GM21529 (cell line): ENCODE results near the gene ZSCAN1.

ENCODE experiments used
- ATAC-seq: cut with Tn5 transposase; IDR thresholded peaks from one replicate; pipeline ENCODE4 v1.9.1; 2021; ENCODE audit not compliant: unreplicated experiment

ZSCAN1 gene

DNA sequence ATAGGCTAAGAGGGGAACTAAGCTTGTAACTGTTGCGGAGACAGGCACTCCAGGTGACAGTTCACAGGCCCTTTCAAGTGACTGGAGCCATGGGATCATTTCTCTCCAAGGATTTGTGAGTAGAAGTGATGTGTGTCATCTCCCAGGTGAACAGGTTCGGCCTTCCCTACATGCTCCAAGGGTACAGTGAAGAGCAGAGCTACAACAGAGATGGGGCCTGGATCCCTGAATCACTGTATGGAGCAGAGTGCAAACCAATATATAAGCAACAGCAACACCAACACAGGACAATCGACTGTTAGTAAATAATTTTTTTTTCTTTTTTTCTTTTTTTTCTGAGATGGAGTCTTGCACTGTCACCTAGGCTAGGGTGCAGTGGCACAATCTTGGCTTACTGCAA is 49.2 kb downstream of the ZSCAN1 start:
- no peak for ATAC-seq

DNA sequence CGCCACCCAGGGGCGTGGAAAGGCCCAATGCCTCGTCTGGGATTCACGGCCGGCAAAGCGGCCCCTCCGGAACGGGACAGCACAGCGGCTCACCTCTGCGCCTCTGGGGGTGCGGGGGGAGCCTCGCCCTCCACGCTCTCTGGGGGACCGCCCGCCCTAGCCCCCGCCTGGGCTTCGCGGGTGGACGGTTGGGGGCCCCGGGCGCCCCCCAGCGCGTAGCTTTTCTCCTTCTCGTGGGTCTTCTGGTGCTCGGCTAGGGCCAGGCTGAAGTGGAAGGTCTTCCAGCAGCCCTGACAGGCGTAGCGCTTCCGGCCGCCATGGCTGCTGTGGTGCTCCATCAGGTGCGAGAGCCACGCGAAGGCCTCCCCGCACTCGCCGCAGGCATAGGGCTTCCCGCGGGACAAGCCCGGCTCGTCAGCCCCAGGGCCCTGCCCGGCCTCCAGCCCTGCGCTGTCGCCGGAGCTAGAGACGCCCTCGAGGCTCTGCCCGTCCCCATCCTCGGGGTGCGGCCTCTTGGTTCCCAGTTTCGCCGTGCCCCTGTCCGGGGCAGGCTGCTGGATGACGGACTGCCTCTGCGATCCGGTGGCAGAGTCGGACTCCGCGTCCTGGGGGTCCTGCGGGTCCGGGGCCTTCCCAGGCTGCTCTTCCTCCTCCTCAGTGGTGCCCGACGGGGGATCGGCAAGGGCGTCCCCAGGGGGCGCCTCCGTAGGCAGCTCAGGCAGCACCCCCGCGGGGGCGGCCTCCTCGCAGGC is 50.9 kb downstream of the ZSCAN1 start:
- ATAC-seq, result no peak

DNA sequence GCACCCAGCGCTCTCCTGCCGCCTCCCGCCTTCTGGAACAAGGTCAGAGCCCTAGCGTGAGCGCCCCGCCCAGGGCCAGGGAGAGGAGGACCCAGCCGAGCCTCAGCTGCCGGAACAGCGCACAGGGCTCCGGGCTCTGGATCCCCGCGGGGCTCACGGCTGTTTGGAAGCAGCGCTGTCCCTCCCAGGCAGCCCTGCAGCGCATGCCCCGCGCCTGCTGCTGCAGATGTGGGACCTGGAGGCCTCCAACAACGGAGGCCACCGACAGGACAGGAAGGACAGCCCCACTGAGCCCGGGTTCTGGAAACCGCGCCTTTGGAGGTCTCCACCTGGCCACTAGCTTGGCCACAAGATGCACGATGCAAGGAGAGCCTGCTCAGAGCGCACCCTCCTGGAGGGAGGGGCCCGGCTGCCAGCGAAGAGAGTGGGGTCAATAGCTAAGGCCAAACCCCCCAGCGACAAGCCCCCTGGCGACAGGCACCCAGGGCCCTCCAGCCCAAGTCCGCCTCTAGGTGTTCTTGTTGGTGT is 51.6 kb downstream of the ZSCAN1 start:
- no peak for ATAC-seq

DNA sequence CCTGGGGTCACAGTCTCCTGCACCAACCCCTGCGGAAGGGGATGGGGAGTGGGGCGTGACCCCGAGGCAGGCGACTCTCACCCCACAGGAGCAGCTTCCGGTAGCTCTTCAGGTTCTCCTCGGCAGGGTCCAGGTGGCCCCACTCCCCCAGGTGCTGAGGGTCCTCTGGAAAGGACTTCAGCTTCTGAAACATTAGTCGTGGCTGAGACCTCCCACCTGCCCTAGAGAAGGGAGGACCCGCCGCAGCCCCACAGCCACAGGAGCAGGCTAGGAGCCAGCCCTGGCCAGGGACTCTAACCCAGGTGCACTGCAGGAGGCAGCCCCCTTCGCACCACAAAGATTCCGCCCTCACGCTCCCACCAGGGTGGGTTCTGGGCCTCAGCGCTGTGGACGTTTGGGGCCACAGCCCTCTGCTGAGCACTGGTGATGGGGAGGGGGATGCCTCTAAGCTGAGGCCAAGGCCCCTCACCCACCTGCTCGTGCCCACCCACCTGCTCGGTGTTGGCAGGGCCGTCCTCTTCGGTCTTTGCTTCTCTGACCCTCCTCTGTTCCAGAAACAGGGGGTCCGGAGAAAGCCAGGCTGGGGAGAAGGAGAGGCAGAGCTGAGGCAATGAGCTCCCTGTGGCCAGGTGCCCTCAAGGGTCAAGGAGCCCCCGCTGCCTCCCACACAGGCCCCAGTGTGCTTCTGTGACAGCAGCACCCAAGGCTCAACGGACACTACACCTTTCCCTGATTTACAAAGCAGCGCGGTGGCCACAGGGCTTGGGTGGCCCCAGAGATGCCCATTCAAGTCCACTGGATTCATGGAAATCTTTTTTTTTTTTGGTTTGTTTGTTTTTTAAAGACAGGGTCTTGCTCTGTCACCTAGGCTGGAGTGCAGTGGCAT is 53.2 kb downstream of the ZSCAN1 start:
- ATAC-seq, result no peak

DNA sequence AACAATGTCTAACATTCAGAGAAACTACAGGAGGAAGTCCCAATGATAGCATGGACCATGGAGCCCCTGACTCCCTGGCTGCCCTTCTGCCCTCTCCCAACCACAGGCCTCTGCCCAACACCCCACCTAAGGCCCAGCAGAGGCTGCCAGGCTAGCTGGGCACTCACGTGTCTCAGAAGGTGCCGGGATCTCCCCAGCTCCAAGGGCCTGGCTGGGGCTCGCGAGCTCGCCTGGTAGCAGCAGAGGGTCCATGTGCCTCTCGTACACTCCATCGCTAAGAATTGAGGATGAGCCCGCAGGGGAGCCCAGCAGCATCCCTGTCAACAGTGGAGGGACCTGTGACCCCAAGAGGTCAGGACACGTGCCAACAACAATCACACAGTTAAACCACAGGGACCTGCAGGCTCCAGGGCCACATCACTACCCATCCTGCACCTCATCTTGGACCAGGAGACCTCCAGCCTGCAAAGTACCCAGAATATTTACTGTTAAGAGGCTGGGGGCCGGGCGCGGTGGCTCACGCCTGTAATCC is 54.8 kb downstream of the ZSCAN1 start:
- no peak for ATAC-seq

DNA sequence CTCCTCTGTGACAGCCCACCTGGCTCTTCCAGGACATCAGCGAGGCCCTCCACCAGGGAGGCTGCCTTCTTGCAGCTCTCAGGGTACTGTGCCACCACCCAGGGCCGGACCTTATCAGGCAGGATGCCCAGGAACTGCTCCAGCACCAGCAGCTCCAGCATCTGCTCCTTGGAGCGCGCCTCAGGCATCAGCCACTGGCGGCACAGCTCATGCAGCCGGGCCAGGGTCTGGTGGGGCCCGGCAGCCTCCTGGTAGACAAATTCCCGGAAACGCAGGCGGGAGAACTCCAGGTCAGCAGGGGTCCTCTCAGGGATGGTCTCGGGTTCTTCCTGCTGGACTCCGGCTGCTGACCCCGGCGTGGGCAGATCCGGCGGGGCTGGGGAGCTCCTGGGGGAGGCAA is 56.0 kb downstream of the ZSCAN1 start:
- no peak for ATAC-seq

DNA sequence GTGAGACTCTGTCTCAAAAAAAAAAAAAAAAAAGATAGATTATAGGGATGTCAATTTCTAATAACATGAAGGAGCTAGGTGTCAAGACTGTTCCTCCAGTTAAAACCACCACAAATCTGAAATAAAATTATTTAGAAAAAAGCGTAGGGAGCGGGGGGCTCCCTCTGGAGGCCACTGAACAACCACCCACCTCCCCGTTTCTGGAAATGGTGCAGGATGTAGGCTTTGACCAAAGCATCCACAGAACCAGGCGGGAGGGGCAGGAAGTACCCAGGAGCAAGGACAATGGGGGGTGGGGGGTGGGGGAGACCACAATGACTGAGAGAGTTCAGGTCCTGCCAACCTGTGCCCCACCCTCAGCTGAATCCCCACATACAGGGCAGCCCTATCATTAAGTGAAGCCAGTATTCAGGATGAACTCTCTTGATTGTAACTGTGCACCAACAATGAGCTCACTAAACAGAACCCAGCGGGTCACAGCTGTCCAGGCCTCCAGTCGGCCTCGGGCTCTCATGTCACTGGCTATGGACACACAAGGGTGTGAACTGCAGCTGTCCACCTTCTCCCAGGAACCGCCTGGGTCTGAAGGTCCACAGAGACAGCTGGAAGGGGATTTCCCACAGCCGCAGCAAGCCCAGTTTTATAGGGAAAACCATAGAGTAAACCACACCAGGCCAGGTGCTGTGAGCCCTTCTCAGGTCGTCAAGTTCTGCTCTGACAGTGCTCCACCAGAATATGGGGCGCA is 57.6 kb downstream of the ZSCAN1 start:
- ATAC-seq, result no peak

DNA sequence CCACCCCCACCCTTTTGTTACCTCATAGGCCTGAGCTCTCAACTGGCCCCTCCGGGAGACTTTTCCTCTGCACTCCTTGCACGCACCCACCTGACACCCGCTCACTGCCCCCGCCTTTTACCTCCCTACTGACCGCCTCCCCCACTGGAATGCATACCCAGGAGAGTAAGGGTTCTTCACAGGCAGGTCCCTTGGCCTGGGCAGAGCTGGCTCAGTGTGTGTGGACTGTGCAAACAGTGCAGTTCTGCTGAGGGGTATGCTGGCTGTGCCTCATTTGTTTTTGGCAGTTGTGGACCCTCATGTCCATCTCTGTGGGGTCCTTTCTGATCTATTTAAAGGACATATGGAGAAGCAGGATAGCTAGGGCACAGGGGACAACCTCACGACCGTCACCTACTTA is 59.2 kb downstream of the ZSCAN1 start:
- no peak for ATAC-seq

DNA sequence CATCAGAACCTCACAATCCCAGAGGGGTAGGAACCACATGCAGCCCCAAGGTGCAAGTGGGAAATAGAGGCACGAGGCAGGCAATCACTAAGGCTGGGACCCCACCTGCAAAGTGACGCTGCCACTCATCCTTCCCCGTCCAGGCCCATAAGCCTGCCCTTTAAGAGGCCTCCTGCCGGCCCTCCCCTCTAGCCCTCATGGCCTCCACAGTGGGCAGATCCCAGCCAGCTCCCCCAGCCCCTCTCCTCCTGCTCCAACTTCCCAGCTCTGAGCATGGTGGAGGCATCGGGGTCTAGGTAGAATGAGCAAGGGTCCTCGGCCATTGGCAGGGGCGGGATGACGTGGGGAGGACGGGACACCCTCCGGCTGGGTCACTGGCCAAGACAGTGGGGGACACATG is 61.5 kb downstream of the ZSCAN1 start:
- ATAC-seq, result no peak

DNA sequence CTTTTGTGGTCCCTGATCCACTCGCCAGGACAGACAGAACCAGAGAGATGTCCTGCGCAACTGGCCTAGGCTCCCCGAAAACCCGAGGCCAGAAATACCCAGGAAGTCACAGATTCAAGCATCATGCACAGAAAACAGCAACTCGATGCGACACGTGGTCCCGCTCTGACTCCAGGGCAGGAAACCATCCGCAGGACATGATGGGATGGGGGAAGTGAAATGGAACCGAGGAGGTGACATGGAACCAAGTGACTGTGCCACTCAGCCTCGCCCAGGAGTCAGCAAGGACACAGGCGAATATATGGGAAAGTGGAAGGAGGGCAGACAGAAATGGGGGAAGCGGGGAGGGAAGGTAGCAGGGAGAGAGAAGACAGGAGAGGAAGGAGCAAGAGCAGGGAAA is 63.1 kb downstream of the ZSCAN1 start:
- ATAC-seq, result no peak

DNA sequence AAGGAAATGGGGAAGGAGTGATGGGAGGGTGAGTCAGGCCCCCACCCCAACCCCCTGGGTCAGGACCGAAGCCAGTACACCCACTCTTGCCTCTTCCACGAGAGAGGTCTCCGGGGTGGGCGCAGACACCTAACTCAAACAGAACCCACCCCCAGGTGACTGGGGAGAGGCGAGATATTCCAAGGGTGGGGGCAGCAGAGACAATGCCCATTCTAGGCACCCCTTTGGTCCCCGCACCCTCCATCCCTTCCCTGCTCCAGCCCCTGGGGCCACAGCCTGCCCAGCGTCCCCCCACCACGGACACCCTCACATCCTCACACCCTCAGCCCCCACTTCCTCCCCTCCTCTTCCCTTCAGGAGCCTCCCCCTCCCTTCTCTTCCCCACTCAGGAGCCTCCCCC is 63.5 kb downstream of the ZSCAN1 start:
- ATAC-seq, result no peak

DNA sequence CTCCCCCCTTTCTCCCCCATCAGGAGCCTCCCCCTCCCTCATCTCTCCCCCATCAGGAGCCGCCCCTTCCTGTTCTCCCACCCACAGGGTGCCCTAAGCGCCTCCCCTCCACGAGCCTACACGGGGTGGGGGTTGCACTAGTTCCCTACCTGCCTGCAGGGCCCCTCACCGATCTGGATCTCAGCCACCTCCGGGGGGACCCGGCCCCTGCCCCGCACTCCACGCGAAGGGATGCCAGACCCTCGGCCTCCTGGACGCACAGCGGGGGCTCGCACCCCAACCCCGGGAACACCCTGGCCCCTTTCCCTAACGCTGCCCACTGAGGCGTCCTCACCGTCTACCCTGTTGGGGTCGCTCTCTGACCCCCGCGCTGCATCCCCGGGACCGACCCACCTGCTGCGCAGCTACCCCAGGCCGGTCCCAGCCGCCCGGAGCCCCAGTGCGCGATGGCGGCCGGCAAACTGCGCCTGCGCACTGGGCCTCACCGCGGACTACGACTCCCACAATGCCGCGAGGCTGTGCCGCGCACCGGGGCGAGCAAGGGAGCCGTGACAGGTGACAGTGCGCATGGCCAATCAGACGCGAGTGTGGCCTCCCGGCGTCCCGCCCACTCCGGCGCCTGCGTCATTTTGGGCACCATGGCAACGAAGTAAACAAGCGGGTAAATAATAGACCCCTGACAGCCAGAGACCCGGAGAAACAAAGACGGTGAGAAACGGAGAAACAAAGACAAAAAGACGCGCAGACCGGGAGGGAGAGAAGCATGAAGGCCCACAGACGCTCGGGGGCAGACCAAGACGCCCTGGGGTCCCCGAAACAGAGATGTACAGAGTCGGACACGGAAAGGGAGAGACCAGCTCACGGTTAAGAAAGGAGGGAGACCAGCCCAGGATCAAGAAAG is 64.2 kb downstream of the ZSCAN1 start, which contains the start of gene ZSCAN18:
TSS of gene ZSCAN18 (minus strand) at position 451 of the 901 bp plus-strand sequence. CDS start 7,964 bp downstream, outside the sequence.
- peak; percentile 61 for ATAC-seq

DNA sequence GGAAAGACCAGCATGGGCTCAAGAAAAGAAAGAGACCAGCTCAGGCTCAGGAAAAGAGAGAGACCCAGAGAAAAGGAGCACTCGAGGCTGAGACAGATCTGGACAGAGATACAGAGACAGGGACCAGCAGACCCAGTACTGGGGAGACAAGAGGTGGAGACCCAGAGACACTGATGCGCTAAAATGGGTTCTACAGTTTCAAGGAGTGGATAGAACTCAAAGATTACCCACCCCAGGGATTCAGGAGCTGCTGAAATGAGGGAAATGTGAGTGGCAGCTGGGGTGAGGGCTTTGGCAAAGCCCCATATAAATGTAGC is 64.8 kb downstream of the ZSCAN1 start:
- no peak for ATAC-seq
